GOT3 (cell line): Measurements from ENCODE around the gene GRIK4.
"Not testable (repeated sequence)": the region's sequence is repeated elsewhere in the genome, so short reads cannot be mapped to it uniquely, and the experiment has no call there.

Experiments
- DNase-seq: peaks from one replicate; lab custom pipeline; 2025; ENCODE audit warnings: mixed read lengths; lab: John Stamatoyannopoulos, UW

Gene GRIK4

DNA sequence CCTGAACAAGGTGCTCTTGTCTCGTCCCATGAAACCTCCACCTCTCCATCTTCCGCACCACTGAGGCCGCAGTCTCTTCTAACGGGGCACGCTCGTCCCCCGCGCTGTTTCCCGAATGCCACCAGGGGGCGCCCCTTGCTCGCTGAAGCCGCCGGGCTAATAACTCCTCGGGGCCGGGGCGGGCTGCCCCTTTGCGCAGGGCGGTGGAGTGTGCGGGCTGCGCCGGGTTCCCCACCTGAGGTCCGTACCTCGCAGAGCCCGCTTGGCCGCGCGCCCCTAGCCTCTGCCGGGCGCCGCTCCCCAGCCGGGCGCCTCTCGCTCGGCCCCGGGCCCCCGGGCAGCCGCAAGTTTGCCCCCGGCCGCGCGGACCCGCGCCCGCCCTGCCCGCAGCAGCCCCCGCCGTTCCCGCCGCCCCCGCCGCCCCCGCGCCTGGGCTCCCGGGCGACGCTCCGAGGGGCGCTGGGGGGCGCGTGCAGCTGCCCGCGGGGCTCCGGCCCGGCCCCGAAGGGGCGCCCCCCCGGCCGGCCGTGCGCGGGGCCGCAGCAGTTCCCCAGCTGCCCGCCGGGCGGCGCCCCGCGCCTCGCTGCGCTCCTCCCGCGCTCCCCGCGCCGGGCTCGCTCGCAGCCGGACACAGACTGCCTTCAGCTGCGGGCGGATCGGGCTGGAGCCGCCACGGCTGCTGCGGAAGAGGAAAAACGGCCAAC is at the start of gene GRIK4:
Gene GRIK4 (plus strand): TSS at position 633 of the 704 bp plus-strand sequence. CDS start 148,571 bp downstream, outside the sequence.
- DNase-seq = no peak

DNA sequence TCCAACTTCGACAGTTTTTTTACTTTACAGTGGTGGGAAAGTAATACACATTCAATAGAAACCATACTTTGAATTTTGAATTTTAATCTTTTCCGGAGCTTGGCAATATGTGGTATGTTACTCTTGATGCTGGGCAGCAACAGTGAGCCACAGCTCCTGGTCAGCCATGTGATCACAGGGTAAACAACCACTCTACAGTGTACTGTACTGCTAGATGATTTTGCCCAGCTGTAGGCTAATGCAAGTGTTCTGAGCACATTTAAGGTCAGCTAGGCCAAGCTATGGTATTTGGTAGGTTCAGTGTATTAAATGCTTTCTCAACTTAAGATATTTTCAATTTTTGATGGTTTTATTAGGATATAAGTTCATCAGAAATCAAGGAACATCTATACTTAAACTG is 48.7 kb upstream of the GRIK4 start:
- no peak for DNase-seq

- DNase-seq = no peak
Measured at GRCh38 chr11:120465921-120466534, 45.5 kb upstream of the GRIK4 start.

DNA sequence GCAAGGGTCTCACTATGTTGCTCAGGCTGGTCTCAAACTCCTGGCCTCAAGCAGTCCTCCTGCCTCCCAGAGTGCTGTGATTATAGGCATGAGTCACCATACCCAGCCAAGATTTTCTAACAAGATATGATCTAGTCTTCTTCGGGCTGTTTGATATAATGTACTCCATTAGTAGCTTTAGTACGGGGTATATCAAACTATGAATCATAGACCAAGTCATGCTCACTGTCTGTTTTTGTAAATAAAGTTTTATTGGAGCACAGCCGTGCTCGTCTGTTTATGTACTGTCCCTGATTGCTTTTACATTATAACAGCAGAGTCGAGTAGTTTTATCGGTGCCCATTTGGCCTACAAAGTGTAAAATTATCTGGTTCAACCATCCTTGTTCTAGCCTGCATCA is 43.9 kb upstream of the GRIK4 start:
- DNase-seq = no peak

- DNase-seq = no peak
Measured at GRCh38 chr11:120471131-120471530, 40.4 kb upstream of the GRIK4 start.

GRCh38 chr11:120471994-120472393 is 39.6 kb upstream of the GRIK4 start:
- no peak for DNase-seq

DNA sequence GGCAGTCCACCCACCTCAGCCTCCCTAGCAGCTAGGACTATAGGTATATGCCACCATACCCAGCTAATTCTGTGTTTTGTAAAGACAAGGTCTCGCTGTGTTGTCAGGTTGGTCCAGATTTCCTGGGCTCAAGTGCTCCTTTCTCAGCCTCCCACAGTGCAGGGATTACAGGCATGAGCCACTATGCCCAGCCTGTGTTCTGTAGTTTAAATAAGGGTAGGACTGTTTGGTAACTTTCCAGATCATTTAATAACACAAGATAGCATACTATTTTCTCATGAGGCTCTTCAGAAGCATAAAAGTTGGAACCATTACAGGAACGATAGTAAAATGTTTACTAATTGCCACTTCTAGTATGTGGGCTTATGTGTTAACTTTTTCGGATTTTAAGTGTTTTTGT is 38.0 kb upstream of the GRIK4 start:
- no peak for DNase-seq

GRCh38 chr11:120482149-120482548 is 29.4 kb upstream of the GRIK4 start:
- DNase-seq = no peak

GRCh38 chr11:120484722-120485121 is 26.8 kb upstream of the GRIK4 start:
- no peak for DNase-seq

GRCh38 chr11:120486138-120486537 is 25.4 kb upstream of the GRIK4 start:
- no peak for DNase-seq

DNA sequence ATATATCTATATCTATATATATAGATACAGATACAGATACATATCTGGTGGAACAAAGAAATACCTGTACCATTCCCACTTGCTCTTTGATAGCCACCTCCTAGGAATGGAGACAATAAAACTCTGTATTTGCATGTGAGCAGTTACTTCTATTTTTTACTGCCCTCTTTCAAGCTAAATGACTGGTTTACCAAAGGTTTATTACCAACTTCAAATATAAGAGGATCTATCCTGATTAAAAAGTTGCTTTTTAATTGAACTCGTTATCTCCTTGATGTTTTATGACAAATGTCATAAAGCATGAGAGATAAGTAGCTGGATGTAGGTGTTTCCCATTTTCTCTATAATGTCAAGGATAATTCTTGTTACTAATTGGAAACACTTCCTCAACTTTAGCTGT is 21.7 kb upstream of the GRIK4 start:
- no peak for DNase-seq

DNA sequence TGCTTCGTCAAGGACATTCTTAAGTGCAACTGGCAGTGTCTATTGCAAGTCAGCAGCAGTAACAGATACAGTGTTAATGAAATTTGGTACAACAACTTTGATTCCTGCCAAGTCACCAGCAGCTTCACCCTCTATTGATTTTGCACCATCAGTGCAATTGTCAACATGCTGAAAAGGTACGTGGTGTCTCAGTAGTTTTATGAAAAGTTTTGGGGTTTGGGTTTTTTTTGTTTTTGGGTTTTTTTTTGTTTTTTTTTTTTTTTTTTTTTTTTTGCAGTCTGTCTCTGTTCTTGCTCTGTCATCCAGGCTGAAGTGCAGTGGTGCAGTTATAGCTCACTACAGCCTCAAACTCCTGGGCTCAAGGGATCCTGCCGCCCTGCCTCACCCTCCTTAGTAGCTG is 19.1 kb upstream of the GRIK4 start:
- DNase-seq = no peak

GRCh38 chr11:120494595-120494994 is 17.0 kb upstream of the GRIK4 start:
- DNase-seq = no peak

- no peak for DNase-seq
Measured at GRCh38 chr11:120499088-120499487, 12.5 kb upstream of the GRIK4 start.

DNA sequence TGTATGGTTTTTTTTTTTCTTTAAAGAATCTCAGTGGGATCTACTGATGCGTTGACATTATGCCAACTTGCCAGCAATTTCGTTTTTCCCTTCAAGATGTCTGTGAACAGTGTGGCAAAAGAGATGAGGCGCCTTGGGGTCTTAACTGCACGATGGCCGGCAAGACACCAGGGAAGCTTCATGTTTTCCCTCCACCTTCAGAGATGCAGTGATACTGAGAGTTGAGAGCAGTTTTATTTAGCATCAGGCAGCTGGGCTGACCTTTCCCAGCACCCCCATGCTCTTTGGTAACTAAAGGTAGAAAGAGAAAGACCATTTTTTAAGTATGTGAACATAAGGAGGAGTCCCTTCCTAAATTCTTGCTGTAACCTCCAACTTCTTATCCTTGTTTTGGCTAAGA is 11.7 kb upstream of the GRIK4 start:
- DNase-seq = no peak

- DNase-seq = no peak
Measured at GRCh38 chr11:120500414-120501071, 11.0 kb upstream of the GRIK4 start.

DNA sequence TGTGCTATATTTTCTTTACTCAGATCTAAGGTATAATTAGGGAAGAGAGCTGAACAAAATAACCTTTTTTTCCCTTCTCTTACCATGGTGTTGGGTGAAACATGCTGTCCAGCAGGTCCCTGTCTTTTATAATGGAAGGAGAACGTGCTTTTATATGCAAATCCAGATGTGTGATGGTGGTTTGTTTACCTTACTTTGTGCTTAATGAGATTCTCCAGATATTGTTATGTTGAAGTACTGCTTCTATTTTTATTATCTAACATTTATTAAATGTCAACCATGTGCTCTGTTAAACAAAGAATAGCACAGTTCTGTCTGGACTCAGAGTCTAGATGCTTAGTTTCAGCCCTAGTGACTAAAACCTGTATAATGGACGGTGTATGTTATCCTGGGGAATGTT is 10.1 kb upstream of the GRIK4 start:
- DNase-seq = no peak

GRCh38 chr11:120501976-120502755 is 9.4 kb upstream of the GRIK4 start:
- DNase-seq = no peak

DNA sequence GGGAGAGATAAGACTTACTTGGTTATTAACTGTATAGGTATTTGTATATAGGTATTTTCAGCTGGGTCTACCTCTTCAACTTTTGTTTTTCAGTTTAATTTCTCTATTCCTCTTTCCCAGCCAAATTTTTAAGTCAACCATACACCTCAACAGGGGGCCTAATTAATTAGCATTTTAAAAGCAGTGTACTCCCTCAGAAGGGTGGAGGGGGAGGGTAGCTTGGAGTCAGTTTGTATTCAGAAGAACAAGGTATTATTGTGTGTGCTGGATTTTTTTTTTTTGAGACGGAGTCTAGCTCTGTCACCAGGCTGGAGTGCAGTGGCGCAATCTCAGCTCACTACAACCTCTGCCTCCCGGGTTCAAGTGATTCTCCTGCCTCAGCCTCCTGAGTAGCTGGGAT is 8.0 kb upstream of the GRIK4 start:
- DNase-seq = not testable (repeated sequence)

GRCh38 chr11:120505801-120506425 is 5.6 kb upstream of the GRIK4 start:
- no peak for DNase-seq

GRCh38 chr11:120509346-120510053 is 2.0 kb upstream of the GRIK4 start:
- DNase-seq = no peak
